Midbrain (tissue), 1 donor: ENCODE measurements around the gene TSPAN33.
"Not testable (repeated sequence)": the region's sequence is repeated elsewhere in the genome, so short reads cannot be mapped to it uniquely, and the experiment has no call there.

ENCODE experiments used
- DNase-seq: peaks from one replicate; lab custom pipeline; 2025; lab: John Stamatoyannopoulos, UW

The TSPAN33 gene, protein sequence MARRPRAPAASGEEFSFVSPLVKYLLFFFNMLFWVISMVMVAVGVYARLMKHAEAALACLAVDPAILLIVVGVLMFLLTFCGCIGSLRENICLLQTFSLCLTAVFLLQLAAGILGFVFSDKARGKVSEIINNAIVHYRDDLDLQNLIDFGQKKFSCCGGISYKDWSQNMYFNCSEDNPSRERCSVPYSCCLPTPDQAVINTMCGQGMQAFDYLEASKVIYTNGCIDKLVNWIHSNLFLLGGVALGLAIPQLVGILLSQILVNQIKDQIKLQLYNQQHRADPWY

GRCh38 chr7:129144095-129144833, at the start of gene TSPAN33:
TSPAN33 (plus strand) TSS chr7:129144707; CDS start chr7:129144981, 274 bp downstream.
- peak; percentile 86 for DNase-seq

DNA sequence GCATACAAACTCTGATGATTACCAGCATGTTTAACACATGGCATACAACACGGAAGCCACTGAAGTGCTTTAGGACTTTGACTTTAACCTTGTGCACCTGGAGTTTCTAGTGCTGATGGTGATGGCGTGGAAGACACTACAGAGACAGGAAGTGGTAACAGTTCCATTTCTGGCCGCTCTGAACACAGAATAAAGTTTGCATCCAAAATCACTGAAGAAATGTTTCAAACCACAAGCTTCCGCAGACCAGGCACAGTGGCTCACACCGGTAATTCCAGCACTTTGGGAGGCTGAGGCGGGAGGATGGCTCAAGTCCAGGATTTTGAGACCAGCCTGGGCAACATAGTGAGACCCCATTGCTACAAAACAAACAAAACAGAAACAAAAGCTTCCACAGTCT, 49.2 kb upstream of the TSPAN33 start:
- no peak for DNase-seq

DNA sequence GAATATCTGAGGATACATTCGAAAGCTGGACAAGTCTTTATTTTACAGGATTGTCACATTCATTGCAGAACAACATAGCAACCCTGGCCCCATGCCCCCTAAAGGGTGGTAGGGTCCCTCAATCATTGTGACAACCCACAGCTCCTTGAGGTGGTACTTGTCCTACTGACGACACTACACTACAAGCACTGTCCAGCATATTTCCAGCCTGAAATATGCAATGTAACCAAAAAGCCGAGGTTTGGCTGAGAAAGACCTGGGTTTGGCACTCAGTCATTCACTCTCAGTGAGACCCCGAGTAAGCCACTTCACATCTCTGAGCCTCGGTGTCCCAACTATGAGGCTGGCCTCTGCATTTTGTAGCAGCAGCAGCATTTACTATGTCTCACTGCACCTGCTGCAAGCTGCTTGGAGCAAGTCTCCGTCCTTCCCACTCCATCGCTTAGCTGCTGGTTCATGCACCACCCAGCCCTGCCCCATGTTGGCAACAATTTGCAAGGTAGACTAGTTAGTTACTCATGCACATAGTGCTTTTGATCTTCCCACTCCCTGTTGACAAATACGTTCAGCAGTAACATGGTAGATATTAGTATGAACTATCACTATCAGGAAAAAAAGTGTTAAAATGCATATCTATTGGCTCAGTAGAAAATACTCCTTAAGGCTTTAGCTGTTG, 46.0 kb upstream of the TSPAN33 start:
- no peak for DNase-seq

GRCh38 chr7:129100827-129101166, 43.7 kb upstream of the TSPAN33 start:
- no peak for DNase-seq

DNA sequence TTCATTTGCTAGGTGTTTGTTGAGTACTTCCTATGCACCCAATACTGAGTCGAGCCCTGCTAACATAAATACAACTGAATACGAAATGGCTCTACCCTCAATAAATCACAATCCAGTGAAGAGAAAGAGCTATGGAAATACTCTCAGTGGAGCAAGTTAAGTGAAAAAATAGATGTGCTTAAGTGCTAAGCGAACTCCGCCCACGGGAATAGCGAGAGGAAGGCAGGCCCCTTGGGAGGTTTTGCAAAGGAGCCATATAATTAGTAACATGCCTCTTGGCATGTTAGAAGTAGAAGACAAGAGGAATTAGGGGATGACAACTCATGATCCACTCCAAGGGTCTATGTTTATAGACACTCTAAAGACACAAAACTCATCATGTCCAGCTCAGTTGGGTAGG, 42.8 kb upstream of the TSPAN33 start:
- DNase-seq: no peak

DNA sequence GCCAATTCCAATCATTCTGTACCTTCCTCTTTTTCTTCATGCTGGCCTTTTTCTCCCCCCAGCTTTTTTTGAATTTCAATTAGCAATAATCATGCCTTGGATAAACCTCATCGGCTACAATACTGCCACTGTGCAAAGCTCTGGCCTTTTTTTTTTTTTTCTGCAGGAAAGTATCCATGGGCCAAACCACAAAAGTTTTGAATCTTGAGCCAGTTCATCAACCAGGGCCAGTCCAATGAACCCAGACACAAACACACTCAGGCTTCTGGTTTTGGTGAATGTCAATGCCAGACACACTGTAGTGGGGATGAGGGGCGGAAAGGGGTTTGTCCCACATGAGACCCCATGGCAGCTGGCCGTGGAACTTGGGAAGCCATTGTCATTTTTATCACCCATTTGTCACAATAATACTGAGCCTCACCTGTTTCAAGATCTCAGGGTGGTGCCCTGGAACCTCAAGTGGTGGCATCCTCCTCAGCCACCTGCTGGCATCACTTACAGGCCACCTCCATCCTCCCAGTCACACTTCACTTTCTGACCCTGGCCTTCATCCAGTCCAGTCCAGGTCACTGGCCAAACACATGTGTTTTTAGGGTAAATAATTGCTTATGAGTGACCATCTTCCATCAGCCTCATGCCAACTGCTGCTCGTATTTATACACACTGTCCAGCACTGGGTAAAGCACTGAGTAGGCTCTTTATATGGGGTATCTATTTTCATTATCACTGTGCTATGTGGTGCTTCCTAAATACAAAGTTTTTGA, 40.8 kb upstream of the TSPAN33 start:
- DNase-seq: no peak

DNA sequence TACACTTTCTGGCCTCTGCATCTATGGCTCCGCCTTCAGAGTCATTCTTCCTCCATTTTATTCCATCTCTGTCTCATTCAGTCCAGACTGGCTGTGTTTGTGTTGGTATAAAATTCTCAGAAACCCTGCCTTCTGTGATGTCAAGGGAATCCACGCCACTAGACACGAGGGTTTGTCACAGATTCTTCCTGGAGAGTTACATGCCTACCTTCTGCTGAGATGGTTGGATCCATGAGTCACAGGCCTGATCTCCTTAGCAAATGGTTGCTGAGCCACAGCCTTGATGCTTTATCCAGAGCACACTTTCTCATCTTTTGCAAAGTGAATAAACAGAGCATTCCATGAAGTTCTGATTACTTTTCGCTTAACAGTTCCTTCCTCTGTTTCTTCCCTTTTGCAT, 35.9 kb upstream of the TSPAN33 start:
- no peak for DNase-seq

DNA sequence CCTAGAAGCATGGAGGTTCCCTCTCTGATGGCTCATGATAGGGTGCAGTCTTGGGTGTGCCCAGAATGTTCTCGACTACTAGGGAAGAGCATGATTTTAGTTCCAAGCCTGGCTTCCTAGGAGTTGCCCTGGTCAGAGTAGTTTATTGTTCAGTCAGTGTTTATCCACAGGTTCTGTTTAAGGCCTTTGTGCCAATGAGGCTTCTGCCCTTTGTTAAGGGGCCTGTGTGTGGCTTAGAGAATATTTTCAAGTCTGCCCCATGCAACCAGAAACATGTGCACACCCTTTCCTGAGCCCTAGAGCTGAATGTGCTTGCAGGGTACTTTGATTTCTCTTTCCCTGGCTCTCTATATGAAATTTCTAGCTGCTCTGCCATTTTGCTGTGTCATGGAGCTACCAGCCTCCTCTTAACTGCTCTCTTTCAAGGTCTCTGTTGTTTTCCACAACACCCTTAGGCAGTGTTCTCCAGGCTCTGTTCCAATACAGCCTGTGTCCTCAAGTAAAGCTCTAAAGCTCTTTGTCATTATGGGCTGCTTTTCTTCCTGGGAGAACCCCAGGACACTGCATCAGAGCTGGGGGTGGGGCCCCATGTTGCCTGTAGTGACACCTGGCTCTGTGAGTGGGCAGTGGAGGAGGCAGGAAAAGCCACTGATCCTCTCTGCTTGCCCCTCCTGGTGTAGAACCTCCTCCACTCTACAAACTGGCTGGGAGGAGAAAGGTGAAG, 34.1 kb upstream of the TSPAN33 start:
- DNase-seq: peak; percentile 54

GRCh38 chr7:129110982-129111376, 33.5 kb upstream of the TSPAN33 start:
- no peak for DNase-seq

DNA sequence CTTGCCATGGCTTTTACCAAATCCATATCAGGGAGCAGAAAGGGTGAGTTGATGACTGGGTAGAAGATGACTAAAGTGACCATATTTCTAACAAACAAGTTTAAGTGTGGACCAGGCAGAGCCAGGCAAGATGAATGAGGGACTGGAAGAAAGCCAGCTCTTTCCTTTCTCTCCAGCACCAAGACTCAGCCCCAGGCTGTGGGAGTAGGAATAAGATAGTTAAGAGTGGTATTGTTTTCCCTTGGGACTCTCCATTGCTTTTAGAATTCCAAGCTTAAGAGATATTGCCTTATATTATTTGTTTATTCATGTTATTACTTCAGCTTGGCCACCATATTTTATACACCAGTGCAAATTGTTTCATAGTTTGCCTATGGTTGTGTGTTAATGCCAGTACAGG, 28.8 kb upstream of the TSPAN33 start:
- no peak for DNase-seq

DNA sequence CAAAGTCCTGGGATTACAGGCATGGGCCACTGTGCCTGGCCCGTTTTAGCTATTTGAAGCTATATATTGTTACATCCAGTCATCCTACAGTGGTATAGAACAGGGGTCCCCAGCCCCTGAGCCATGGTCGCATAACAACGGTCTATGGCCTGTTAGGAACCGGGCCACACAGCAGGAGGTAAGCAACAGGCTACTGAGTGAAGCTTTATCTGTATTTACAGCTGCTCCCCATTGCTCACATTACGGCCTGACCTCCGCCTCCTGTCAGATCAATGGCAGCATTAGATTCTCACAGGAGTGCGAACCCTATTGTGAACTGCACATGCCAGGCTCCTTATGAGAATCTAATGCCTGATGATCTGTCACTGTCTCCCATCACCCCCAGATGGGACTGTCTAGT, 26.3 kb upstream of the TSPAN33 start:
- DNase-seq: no peak

DNA sequence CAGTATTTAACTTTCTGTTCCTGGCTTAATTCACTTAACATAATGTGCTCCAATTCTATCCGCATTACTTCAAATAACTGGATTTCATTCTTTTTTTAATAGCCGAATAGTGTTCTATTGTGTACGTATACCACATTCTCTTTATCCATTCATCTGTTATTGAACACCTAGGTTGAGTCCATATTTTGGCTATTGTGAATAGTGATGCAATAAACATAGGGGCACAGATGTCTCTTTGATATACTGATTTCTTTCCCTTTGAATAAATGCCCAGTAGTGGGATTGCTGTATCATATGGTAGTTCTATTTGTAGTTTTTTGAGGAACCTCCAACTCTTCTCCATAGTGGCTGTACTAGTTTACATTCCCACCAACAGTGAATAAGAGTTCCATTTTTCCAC, 25.5 kb upstream of the TSPAN33 start:
- DNase-seq: no peak

DNA sequence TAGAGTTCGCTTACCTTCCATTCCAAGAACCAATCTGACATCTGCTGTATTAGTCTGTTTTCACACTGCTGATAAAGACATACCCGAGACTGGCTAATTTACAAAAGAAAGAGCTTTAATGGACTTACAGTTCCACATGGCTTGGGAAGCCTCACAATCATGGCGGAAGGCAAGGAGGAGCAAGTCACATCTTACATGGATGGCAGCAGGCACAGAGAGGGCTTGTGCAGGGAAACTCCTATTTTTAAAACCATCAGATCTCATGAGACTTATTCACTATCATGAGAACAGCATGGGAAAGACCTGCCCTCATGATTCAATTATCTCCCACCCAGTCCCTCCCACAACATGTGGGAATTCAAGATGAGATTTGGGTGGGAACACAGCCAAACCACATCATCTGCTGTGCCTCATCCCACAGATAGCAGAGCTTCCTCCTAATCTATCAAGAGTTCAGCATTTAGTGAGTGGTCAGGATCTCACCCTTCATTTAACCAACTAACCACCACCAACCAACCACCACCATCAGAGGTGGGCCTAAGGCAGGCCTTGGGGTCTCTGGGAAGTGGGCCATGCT, 22.9 kb upstream of the TSPAN33 start:
- not testable (repeated sequence) for DNase-seq

- no peak for DNase-seq
Observed at GRCh38 chr7:129122078-129122750, 22.3 kb upstream of the TSPAN33 start.

GRCh38 chr7:129122751-129123509, 21.6 kb upstream of the TSPAN33 start:
- peak; percentile 19 for DNase-seq

DNA sequence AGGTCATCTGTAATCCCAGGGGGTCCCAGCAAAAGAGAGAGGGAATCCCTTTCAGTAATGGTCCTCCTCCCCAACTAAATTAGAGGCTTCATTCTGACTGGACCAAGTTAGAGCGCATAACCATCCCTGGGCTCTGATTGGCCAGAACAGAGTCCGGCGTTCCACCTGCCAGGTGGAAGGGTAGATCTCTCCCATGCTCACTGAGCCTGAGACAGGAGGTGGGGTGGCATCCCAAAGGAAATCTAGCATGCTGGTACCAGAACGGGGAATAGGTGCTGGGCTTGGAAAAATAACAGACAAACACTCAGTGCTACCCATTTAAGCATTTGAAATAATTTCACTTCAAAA, 21.0 kb upstream of the TSPAN33 start:
- DNase-seq: no peak

DNA sequence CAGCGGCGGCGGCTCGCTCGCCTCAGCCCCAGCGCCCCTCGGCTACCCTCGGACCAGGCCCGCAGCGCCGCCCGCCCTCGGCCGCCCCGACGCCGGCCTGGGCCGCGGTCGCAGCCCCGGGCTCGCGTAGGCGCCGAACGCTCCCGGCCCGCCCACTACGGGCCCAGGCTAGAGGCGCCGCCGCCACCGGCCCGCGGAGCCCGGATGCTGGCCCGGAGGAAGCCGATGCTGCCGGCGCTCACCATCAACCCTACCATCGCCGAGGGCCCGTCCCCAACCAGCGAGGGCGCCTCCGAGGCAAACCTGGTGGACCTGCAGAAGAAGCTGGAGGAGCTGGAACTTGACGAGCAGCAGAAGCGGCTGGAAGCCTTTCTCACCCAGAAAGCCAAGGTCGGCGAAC, 18.2 kb upstream of the TSPAN33 start:
- DNase-seq: no peak

DNA sequence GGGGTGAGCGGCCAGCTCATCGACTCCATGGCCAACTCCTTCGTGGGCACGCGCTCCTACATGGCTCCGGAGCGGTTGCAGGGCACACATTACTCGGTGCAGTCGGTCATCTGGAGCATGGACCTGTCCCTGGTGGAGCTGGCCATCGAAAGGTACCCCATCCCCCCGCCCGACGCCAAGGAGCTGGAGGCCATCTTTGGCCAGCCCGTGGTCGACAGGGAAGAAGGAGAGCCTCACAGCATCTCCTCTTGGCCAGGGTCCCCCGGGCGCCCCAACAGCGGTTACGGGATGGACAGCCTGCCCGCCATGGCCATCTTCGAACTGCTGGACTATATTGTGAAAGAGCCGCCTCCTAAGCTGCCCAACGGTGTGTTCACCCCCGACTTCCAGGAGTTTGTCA, 17.4 kb upstream of the TSPAN33 start:
- DNase-seq: no peak

- no peak for DNase-seq
Observed at GRCh38 chr7:129127601-129128000, 16.9 kb upstream of the TSPAN33 start.

DNA sequence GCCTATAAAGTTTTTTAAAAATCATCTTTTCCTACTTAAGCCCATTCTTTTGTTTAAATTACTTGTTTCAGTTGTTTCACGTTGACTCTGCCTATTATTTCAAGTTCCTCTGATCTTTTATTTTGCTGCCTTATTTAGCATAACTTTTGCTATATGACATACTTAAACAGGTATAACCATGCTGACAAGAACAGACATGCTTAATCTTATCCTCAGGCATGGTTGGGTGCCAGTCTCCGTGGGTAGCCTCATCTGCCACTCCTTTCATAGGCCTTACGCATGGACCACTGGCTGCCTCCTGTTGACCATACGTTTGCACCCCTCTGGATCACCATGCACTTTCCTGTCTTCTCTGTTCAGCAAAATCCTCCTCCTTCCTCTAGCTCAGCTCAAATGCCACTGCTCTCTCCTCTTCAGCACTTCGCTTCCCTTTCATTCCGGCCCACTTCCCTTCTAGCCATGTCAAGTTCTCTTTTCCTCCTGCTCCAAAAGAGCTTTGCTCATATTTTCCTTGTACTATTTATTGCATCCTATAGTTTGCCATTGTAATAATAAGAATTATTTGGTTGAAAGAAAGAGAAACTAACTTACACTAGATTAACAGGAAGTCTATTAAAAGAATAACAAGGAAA, 10.0 kb upstream of the TSPAN33 start:
- DNase-seq: no peak
